GM23338 (cell line): Measurements from ENCODE around the gene PADI1. TPM values are rescaled to one million over a fixed set of nuclear protein-coding genes. Genes with fewer than 3 reads are reported as not detected.

Source experiments
- ATAC-seq: fragments of 200-7000 bp; cut with Tn5 transposase; 3 replicates; pipeline ENCODE4 v1.9.1; 2020
- DNase-seq: peaks from one replicate; pipeline ENCODE4 v3.0.0-alpha.2; 2015; ENCODE audit warnings: low spot score
- H2AFZ ChIP-seq: fragments of 200-600 bp; sonication (generic); 2 replicates; pipeline ENCODE4 v1.8.0; 2016; ENCODE audit warnings: antibody characterized with exemption, mild to moderate bottlenecking, moderate library complexity
- H3F3A ChIP-seq: fragments of 200-600 bp; sonication (generic); replicated peaks from 2 replicates; pipeline ENCODE4 v1.8.0; 2017; ENCODE audit warnings: antibody characterized with exemption, mixed run types, low read depth
- H3K27ac ChIP-seq: fragments of 200-600 bp; sonication (generic); 2 replicates; pipeline ENCODE4 v1.6.1; 2016; ENCODE audit warnings: low read depth
- H3K27me3 ChIP-seq: fragments of 200-600 bp; sonication (generic); 2 replicates; pipeline ENCODE4 v1.8.0; 2016; ENCODE audit warnings: mild to moderate bottlenecking, mixed run types, moderate library complexity; ENCODE audit not compliant: insufficient read depth
- H3K36me3 ChIP-seq: fragments of 200-600 bp; sonication (generic); 2 replicates; pipeline ENCODE4 v1.8.0; 2016; ENCODE audit warnings: mild to moderate bottlenecking; ENCODE audit not compliant: insufficient read depth
- H3K4me1 ChIP-seq: fragments of 200-600 bp; sonication (generic); 2 replicates; pipeline ENCODE4 v1.8.0; 2016; ENCODE audit warnings: mild to moderate bottlenecking, moderate library complexity; ENCODE audit not compliant: insufficient read depth
- H3K4me2 ChIP-seq: fragments of 200-600 bp; sonication (generic); 2 replicates; pipeline ENCODE4 v1.7.1; 2017; ENCODE audit warnings: mixed run types
- H3K4me3 ChIP-seq: fragments of 200-600 bp; sonication (generic); 2 replicates; pipeline ENCODE4 v1.6.1; 2016; ENCODE audit warnings: mixed run types
- H3K79me2 ChIP-seq: fragments of 200-600 bp; sonication (generic); replicated peaks from 2 replicates; pipeline ENCODE4 v1.8.0; 2017; ENCODE audit warnings: mild to moderate bottlenecking; ENCODE audit not compliant: insufficient read depth
- H3K9me2 ChIP-seq: fragments of 200-600 bp; sonication (generic); 2 replicates; pipeline ENCODE4 v1.8.0; 2017; ENCODE audit not compliant: insufficient read depth
- H4K20me1 ChIP-seq: fragments of 200-600 bp; sonication (generic); replicated peaks from 2 replicates; pipeline ENCODE4 v1.8.0; 2017; ENCODE audit warnings: mild to moderate bottlenecking; ENCODE audit not compliant: insufficient read depth
- H3K27ac Mint-ChIP-seq: 2 replicates; pipeline ENCODE4 v1.8.0; 2020; ENCODE audit warnings: inconsistent platforms, mild to moderate bottlenecking, moderate library complexity, mixed read lengths
- H3K27me3 Mint-ChIP-seq: 3 replicates; pipeline ENCODE4 v1.8.0; 2022; ENCODE audit warnings: low read depth, mild to moderate bottlenecking, moderate library complexity, mixed read lengths, inconsistent platforms; ENCODE audit not compliant: insufficient read depth, poor library complexity
- H3K36me3 Mint-ChIP-seq: 3 replicates; pipeline ENCODE4 v1.8.0; 2021; ENCODE audit warnings: low read depth, mild to moderate bottlenecking, inconsistent platforms, moderate library complexity, mixed read lengths
- H3K4me1 Mint-ChIP-seq: 3 replicates; pipeline ENCODE4 v1.8.0; 2020; ENCODE audit warnings: mild to moderate bottlenecking, inconsistent platforms, mixed read lengths
- H3K4me3 Mint-ChIP-seq: 3 replicates; pipeline ENCODE4 v1.8.0; 2021; ENCODE audit warnings: moderate library complexity, mild to moderate bottlenecking, inconsistent platforms, mixed read lengths
- H3K9me3 Mint-ChIP-seq: 3 replicates; pipeline ENCODE4 v1.8.0; 2020; ENCODE audit warnings: moderate library complexity, mild to moderate bottlenecking, inconsistent platforms, mixed read lengths
- CREB1 ChIP-seq: fragments of 250-450 bp; sonication (Bioruptor Pico); IDR thresholded peaks from 2 replicates; pipeline ENCODE4 v1.5.0; 2020; ENCODE audit warnings: low read depth, mild to moderate bottlenecking, moderate library complexity
- CTCF ChIP-seq, 2 experiments: fragments of 200-600 bp in 1 of 2; sonication (generic) in 1 of 2; conservative IDR thresholded peaks; 2 replicates each; pipeline versions ENCODE4 v1.5.1 to v1.6.1; 2016 to 2017; ENCODE audit warnings: antibody characterized with exemption in 2 of 2, low read depth in 2 of 2, mild to moderate bottlenecking in 2 of 2, moderate library complexity in 1 of 2
- ETS1 ChIP-seq: IDR thresholded peaks from 2 replicates; pipeline ENCODE4 v1.6.1; 2016; ENCODE audit warnings: antibody characterized with exemption
- EZH2 ChIP-seq: fragments of 200-600 bp; sonication (generic); IDR thresholded peaks from one replicate; pipeline ENCODE4 v1.8.0; 2017; ENCODE audit warnings: antibody characterized with exemption, mild to moderate bottlenecking, low read depth; ENCODE audit not compliant: unreplicated experiment
- EZH2phosphoT487 ChIP-seq: fragments of 200-600 bp; sonication (generic); IDR thresholded peaks from one replicate; pipeline ENCODE4 v1.8.1; 2018; ENCODE audit warnings: antibody characterized with exemption; ENCODE audit not compliant: unreplicated experiment
- JUNB ChIP-seq: IDR thresholded peaks from one replicate; pipeline ENCODE4 v1.6.1; 2016; ENCODE audit warnings: antibody characterized with exemption; ENCODE audit not compliant: unreplicated experiment
- NANOG ChIP-seq: IDR thresholded peaks from 2 replicates; pipeline ENCODE4 v1.6.1; 2016; ENCODE audit warnings: antibody characterized with exemption, borderline replicate concordance
- POLR2AphosphoS5 ChIP-seq: IDR thresholded peaks from 2 replicates; pipeline ENCODE4 v1.6.1; 2016; ENCODE audit warnings: antibody characterized with exemption, low read depth
- REST ChIP-seq: IDR thresholded peaks from one replicate; pipeline ENCODE4 v1.6.1; 2018; ENCODE audit warnings: antibody characterized with exemption; ENCODE audit not compliant: unreplicated experiment
- STAT1 ChIP-seq: IDR thresholded peaks from one replicate; pipeline ENCODE4 v1.6.1; 2016; ENCODE audit warnings: antibody characterized with exemption; ENCODE audit not compliant: unreplicated experiment
- ZNF114 ChIP-seq: fragments of 250-450 bp; sonication (Bioruptor Pico); IDR thresholded peaks from 2 replicates; pipeline ENCODE4 v1.5.0; 2020; ENCODE audit warnings: mild to moderate bottlenecking, moderate library complexity
- ZNF331 ChIP-seq: fragments of 250-450 bp; sonication (Bioruptor Pico); IDR thresholded peaks from 2 replicates; pipeline ENCODE4 v1.5.0; 2020; ENCODE audit warnings: low read depth, mild to moderate bottlenecking, moderate library complexity
- ZNF462 ChIP-seq: fragments of 250-450 bp; sonication (Bioruptor Pico); IDR thresholded peaks from 2 replicates; pipeline ENCODE4 v1.5.0; 2020; ENCODE audit warnings: mild to moderate bottlenecking, moderate library complexity
- polyA plus RNA-seq: library from polyadenylated mRNA; unstranded; fragments of >200 nt; fragmentation: Nextera tagmentation; extraction: Ambion mirVana; gene quantifications from 2 replicates; pipeline ENCODE4 v1.2.1, GENCODE V29; 2016
- total RNA-seq: library from RNA; depleted of rRNA; stranded (reverse); fragments of >200 nt; shearing (Covaris generic); gene quantifications from 2 replicates; pipeline ENCODE4 v1.2.3, GENCODE V29; 2014

Gene PADI1
- total and polyA plus RNA-seq, 2 experiments from 2014 or later = 0.26 to 0.28 TPM

GRCh38 chr1:17207966-17208418 is 3.1 kb downstream of the PADI1 start:
- Histone ChIP-seq H3K9me2 (no peaks in the 10 kb centered on the region), H3K4me2 (no peak overlapping the region), H3K27me3 (no peaks in the 10 kb centered on the region), H3K4me3 (no peak overlapping the region), H3K79me2 (no peaks in the 10 kb centered on the region), H2AFZ (no peak overlapping the region), H3F3A (no peaks in the 10 kb centered on the region), H4K20me1 (no peaks in the 10 kb centered on the region), H3K36me3 (no peaks in the 10 kb centered on the region), H3K27ac (no peak overlapping the region), H3K4me1 (no peaks in the 10 kb centered on the region)
- Mint-ChIP-seq H3K4me3 (no peak overlapping the region), H3K27me3 (peaks cover 2% of the 10 kb centered on the region), H3K9me3 (no peaks in the 10 kb centered on the region; the same call in 2 of the 3 replicates), H3K4me1 (peaks cover 6% of the 10 kb centered on the region), H3K27ac (no peak overlapping the region), H3K36me3 (no peaks in the 10 kb centered on the region)
- no peak for TF ChIP-seq CREB1 (CRISPR knock-in tag)
- no peak for TF ChIP-seq ZNF462 (CRISPR knock-in tag)
- TF ChIP-seq POLR2AphosphoS5 = no peak
- no peak for TF ChIP-seq REST
- no peak for TF ChIP-seq EZH2phosphoT487
- no peak for TF ChIP-seq NANOG
- no peak for TF ChIP-seq JUNB
- no peak for TF ChIP-seq STAT1
- TF ChIP-seq ZNF114 (CRISPR knock-in tag) = no peak
- TF ChIP-seq ZNF331 (CRISPR knock-in tag) = no peak
- no peak for TF ChIP-seq EZH2
- no peak for TF ChIP-seq ETS1
- no peak for TF ChIP-seq CTCF (conservative IDR thresholded peaks at IDR 0.05; ENCODE audit: low read depth in 2 of 2)
- ATAC-seq = no peak
- DNase-seq = no peak
